Activated T-helper 1 cell treated with anti-CD3 and anti-CD28 coated beads, Interleukin-12 subunit alpha, Interleukin-12 subunit beta, Interleukin-2, Interleukin-4 antibody, amounts not matched to agents 30 ng/mL and 10 ng/mL and 1 ng/mL, durations not matched to agents 14 hours and 24 hours and 36 hours (primary cell): ENCODE results near the gene INTS2. TPM values are rescaled to one million over a fixed set of nuclear protein-coding genes. Genes with fewer than 3 reads are reported as not detected.
"Not testable (repeated sequence)": the region's sequence is repeated elsewhere in the genome, so short reads cannot be mapped to it uniquely, and the experiment has no call there.

Experiments used
- DNase-seq: peaks from one replicate; pipeline ENCODE4 v3.0.0; 2021; ENCODE audit warnings: low spot score
- H3K27ac Mint-ChIP-seq: one replicate; pipeline ENCODE4 v1.8.0; 2021; ENCODE audit warnings: mild to moderate bottlenecking, mixed read lengths
- H3K27me3 Mint-ChIP-seq: one replicate; pipeline ENCODE4 v1.8.0; 2022; ENCODE audit warnings: mild to moderate bottlenecking, moderate library complexity, mixed read lengths; ENCODE audit not compliant: insufficient read depth
- H3K36me3 Mint-ChIP-seq: one replicate; pipeline ENCODE4 v1.8.0; 2021; ENCODE audit warnings: low read depth, mixed read lengths
- H3K4me1 Mint-ChIP-seq: one replicate; pipeline ENCODE4 v1.8.0; 2021; ENCODE audit warnings: low read depth, mixed read lengths
- H3K4me3 Mint-ChIP-seq: one replicate; pipeline ENCODE4 v1.8.0; 2021; ENCODE audit warnings: mild to moderate bottlenecking, moderate library complexity, mixed read lengths
- H3K9me3 Mint-ChIP-seq: one replicate; pipeline ENCODE4 v1.8.0; 2021; ENCODE audit warnings: mixed read lengths
- intact Hi-C: fragments of 100-400 bp; cut with micrococcal nuclease; formaldehyde crosslinking; loops from one replicate; pipeline ENCODE4 v1.15.1; 2024
- total RNA-seq: library from RNA; stranded (reverse); gene quantifications from 2 replicates; pipeline ENCODE4 v1.2.3, GENCODE V29; 2022

INTS2 gene
- total RNA-seq, 1 donor from 2014 or later: 25.4 TPM

GRCh38 chr17:61862975-61863800 is 64.6 kb downstream of the INTS2 start, which contains the start of gene BRIP1:
TSS of gene BRIP1 (minus strand) at chr17:61863528. CDS start at chr17:61861539, 1,989 bp downstream.
- Mint-ChIP-seq H3K36me3 (peaks cover 15% of the 10 kb centered on the region), H3K27ac (peak within 1 kb of the TSS; percentile 89), H3K4me1 (peaks cover 44% of the 10 kb centered on the region), H3K27me3 (no peaks in the 10 kb centered on the region), H3K4me3 (peak within 1 kb of the TSS; percentile 91), H3K9me3 (no peaks in the 10 kb centered on the region)
- intact Hi-C loops: loop anchor here (1.0 to 5.0 kb wide), 3 partner anchors 64 to 1786 kb away; partner anchors contain the start of genes HEATR6 and INTS2
- peak; percentile 86 for DNase-seq

GRCh38 chr17:61862105-61862574 is 65.6 kb downstream of the INTS2 start:
- H3K27ac Mint-ChIP-seq: peak overlapping the region; percentile 89
- DNase-seq: no peak
- H3K9me3 Mint-ChIP-seq: no peaks in the 10 kb centered on the region
- H3K36me3 Mint-ChIP-seq: peaks cover 14% of the 10 kb centered on the region
- intact Hi-C loops: loop anchor here (5.0 kb wide), 1 partner anchor 1785 kb away; the partner anchor contains the start of gene HEATR6
- H3K4me3 Mint-ChIP-seq: peak overlapping the region; percentile 91
- peaks cover 44% of the 10 kb centered on the region for H3K4me1 Mint-ChIP-seq
- no peaks in the 10 kb centered on the region for H3K27me3 Mint-ChIP-seq

- not testable (repeated sequence) for H3K9me3 Mint-ChIP-seq, DNase-seq, H3K27ac Mint-ChIP-seq, H3K4me3 Mint-ChIP-seq, H3K27me3 Mint-ChIP-seq
- peaks cover 51% of the 10 kb centered on the region for H3K4me1 Mint-ChIP-seq
- intact Hi-C loops: loop anchor here (5.0 kb wide), 1 partner anchor 1783 kb away; the partner anchor contains the start of gene HEATR6
- H3K36me3 Mint-ChIP-seq: peaks cover 18% of the 10 kb centered on the region
Observed at GRCh38 chr17:61860397-61860796, 67.4 kb downstream of the INTS2 start.

- DNase-seq: no peak
- intact Hi-C loops: no loop called here
- Mint-ChIP-seq H3K4me1 (peaks cover 19% of the 10 kb centered on the region), H3K27me3 (no peaks in the 10 kb centered on the region), H3K36me3 (peaks cover 25% of the 10 kb centered on the region), H3K27ac (no peak overlapping the region), H3K9me3 (no peaks in the 10 kb centered on the region), H3K4me3 (no peak overlapping the region)
Observed at GRCh38 chr17:61856035-61856434, 71.7 kb downstream of the INTS2 start.

- no peak for DNase-seq
- Mint-ChIP-seq H3K27me3 (no peaks in the 10 kb centered on the region), H3K4me1 (peaks cover 12% of the 10 kb centered on the region), H3K36me3 (peaks cover 18% of the 10 kb centered on the region), H3K27ac (no peak overlapping the region), H3K4me3 (no peak overlapping the region), H3K9me3 (no peaks in the 10 kb centered on the region)
- intact Hi-C loops: no loop called here
Observed at GRCh38 chr17:61852857-61853256, 74.9 kb downstream of the INTS2 start.

- Mint-ChIP-seq H3K9me3 (no peaks in the 10 kb centered on the region), H3K4me1 (peaks cover 5% of the 10 kb centered on the region), H3K4me3 (no peak overlapping the region), H3K27ac (no peak overlapping the region), H3K36me3 (peaks cover 17% of the 10 kb centered on the region), H3K27me3 (no peaks in the 10 kb centered on the region)
- intact Hi-C loops: no loop called here
- no peak for DNase-seq
Observed at GRCh38 chr17:61849674-61850073, 78.1 kb downstream of the INTS2 start.

- Mint-ChIP-seq H3K36me3 (peaks cover 18% of the 10 kb centered on the region), H3K4me1 (peaks cover 5% of the 10 kb centered on the region), H3K27ac (no peak overlapping the region), H3K4me3 (no peak overlapping the region), H3K9me3 (no peaks in the 10 kb centered on the region), H3K27me3 (no peaks in the 10 kb centered on the region)
- intact Hi-C loops: no loop called here
- no peak for DNase-seq
Observed at GRCh38 chr17:61848896-61849295, 78.9 kb downstream of the INTS2 start.

- no peak overlapping the region for H3K27ac Mint-ChIP-seq
- H3K27me3 Mint-ChIP-seq: no peaks in the 10 kb centered on the region
- no peaks in the 10 kb centered on the region for H3K9me3 Mint-ChIP-seq
- no peak for DNase-seq
- H3K4me1 Mint-ChIP-seq: peaks cover 5% of the 10 kb centered on the region
- peaks cover 19% of the 10 kb centered on the region for H3K36me3 Mint-ChIP-seq
- intact Hi-C loops: no loop called here
- no peak overlapping the region for H3K4me3 Mint-ChIP-seq
Observed at GRCh38 chr17:61848247-61848646, 79.5 kb downstream of the INTS2 start.

GRCh38 chr17:61847659-61848058 is 80.1 kb downstream of the INTS2 start:
- Mint-ChIP-seq H3K9me3 (no peaks in the 10 kb centered on the region), H3K4me1 (peaks cover 5% of the 10 kb centered on the region), H3K27ac (no peak overlapping the region), H3K4me3 (no peak overlapping the region), H3K27me3 (no peaks in the 10 kb centered on the region), H3K36me3 (peaks cover 16% of the 10 kb centered on the region)
- intact Hi-C loops: no loop called here
- DNase-seq: no peak

- no peak for DNase-seq
- Mint-ChIP-seq H3K4me3 (no peak overlapping the region), H3K27me3 (no peaks in the 10 kb centered on the region), H3K27ac (no peak overlapping the region), H3K36me3 (peaks cover 13% of the 10 kb centered on the region), H3K4me1 (peaks cover 5% of the 10 kb centered on the region), H3K9me3 (no peaks in the 10 kb centered on the region)
- intact Hi-C loops: no loop called here
Observed at GRCh38 chr17:61846761-61847375, 80.9 kb downstream of the INTS2 start.

- no peak for DNase-seq
- H3K27me3 Mint-ChIP-seq: no peaks in the 10 kb centered on the region
- H3K36me3 Mint-ChIP-seq: peaks cover 13% of the 10 kb centered on the region
- no peak overlapping the region for H3K27ac Mint-ChIP-seq
- intact Hi-C loops: no loop called here
- H3K4me3 Mint-ChIP-seq: no peak overlapping the region
- H3K4me1 Mint-ChIP-seq: peaks cover 5% of the 10 kb centered on the region
- H3K9me3 Mint-ChIP-seq: no peaks in the 10 kb centered on the region
Observed at GRCh38 chr17:61846088-61846487, 81.7 kb downstream of the INTS2 start.

- H3K4me1 Mint-ChIP-seq: no peaks in the 10 kb centered on the region
- H3K27ac Mint-ChIP-seq: no peak overlapping the region
Observed at GRCh38 chr17:61843435-61843834, 84.3 kb downstream of the INTS2 start.

GRCh38 chr17:61842899-61843298 is 84.9 kb downstream of the INTS2 start:
- intact Hi-C loops: no loop called here
- Mint-ChIP-seq H3K4me1 (no peaks in the 10 kb centered on the region), H3K27me3 (no peaks in the 10 kb centered on the region), H3K9me3 (no peaks in the 10 kb centered on the region), H3K4me3 (no peak overlapping the region), H3K36me3 (peaks cover 13% of the 10 kb centered on the region), H3K27ac (no peak overlapping the region)
- DNase-seq: no peak

More at GRCh38 chr17:61843435-61843834, 84.3 kb downstream of the INTS2 start:
- Mint-ChIP-seq H3K36me3 (peaks cover 13% of the 10 kb centered on the region), H3K4me3 (no peak overlapping the region), H3K27me3 (no peaks in the 10 kb centered on the region), H3K9me3 (no peaks in the 10 kb centered on the region)
- DNase-seq: no peak
- intact Hi-C loops: no loop called here
